ENCODE measurements around the gene HNRNPA0.

HNRNPA0 gene

GRCh38 chr5:137728048-137728447 lies 26.1 kb downstream of the HNRNPA0 start:
- Histone ChIP-seq H3K27me3 (ENCODE audit: control insufficient read depth in 1 of 2, insufficient read depth in 1 of 2, low read length in 2 of 2) (no peaks in the 10 kb centered on the region), H4K91ac (ENCODE audit: low read length) (no peak overlapping the region), H3K9me3 (ENCODE audit: control insufficient read depth, low read length) (peaks cover 5% of the 10 kb centered on the region), H4K8ac (ENCODE audit: low read length) (no peak overlapping the region), H3K4ac (ENCODE audit: low read depth in 1 of 2, low read length in 2 of 2) (no peak overlapping the region), H3K9ac (ENCODE audit: low read length) (no peak overlapping the region), H3K4me3 (ENCODE audit: insufficient read depth in 1 of 2, low read depth in 1 of 2, low read length in 2 of 2) (no peak overlapping the region), H3K36me3 (ENCODE audit: control insufficient read depth in 1 of 2, insufficient read depth in 2 of 2, low read depth in 1 of 2, low read length in 2 of 2) (no peaks in the 10 kb centered on the region), H3K27ac (ENCODE audit: low read length, poor library complexity, severe bottlenecking) (no peak overlapping the region), H3K14ac (ENCODE audit: low read length in 2 of 2) (no peak overlapping the region), H3K79me1 (replicated peaks; ENCODE audit: low read length, poor library complexity, severe bottlenecking) (no peaks in the 10 kb centered on the region), H2BK120ac (ENCODE audit: low read depth, low read length) (no peak overlapping the region), H2BK12ac (ENCODE audit: low read length in 2 of 2) (no peak overlapping the region), H3K4me2 (ENCODE audit: low read length, poor library complexity, severe bottlenecking) (no peak overlapping the region), H3K18ac (ENCODE audit: low read depth in 1 of 2, low read length in 2 of 2) (no peak overlapping the region), H3K23ac (ENCODE audit: low read length in 2 of 2) (no peak overlapping the region), H2BK15ac (ENCODE audit: low read depth, poor library complexity, severe bottlenecking) (no peak overlapping the region), H2BK5ac (ENCODE audit: low read depth, low read length, poor library complexity, severe bottlenecking) (no peak overlapping the region), H2AFZ (ENCODE audit: low read depth, low read length) (no peak overlapping the region), H3K4me1 (ENCODE audit: control insufficient read depth, insufficient read depth, low read depth, low read length) (no peaks in the 10 kb centered on the region), H2AK5ac (ENCODE audit: low read length, severe bottlenecking) (no peak overlapping the region)
- WGBS: no CpG with 5 or more reads among the region's 1 CpG
- DNase-seq: no peak

DNA sequence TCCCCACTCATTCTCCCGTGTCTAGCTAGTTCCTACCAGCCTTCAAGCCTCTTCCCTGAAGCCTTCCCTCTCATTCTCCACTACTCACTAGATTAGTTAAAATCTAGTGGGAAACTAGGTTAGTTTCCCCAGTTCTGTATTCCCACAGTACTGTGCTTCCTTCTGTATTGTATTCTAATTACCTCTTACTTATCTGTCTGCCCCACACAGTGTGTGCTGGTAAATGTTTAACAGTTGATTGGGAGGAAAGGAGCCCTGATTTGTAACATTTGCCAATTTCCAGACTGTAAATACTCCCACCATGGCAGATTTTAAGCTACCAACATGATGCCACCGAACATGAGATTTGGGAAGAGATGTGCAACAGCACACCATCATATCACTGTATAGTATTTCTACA lies 26.5 kb downstream of the HNRNPA0 start:
- Histone ChIP-seq H3K23ac (ENCODE audit: low read length in 2 of 2) (no peak overlapping the region), H3K4ac (ENCODE audit: low read depth in 1 of 2, low read length in 2 of 2) (no peak overlapping the region), H3K36me3 (ENCODE audit: control insufficient read depth in 1 of 2, insufficient read depth in 2 of 2, low read depth in 1 of 2, low read length in 2 of 2) (no peaks in the 10 kb centered on the region), H2BK12ac (ENCODE audit: low read length in 2 of 2) (no peak overlapping the region), H3K14ac (ENCODE audit: low read length in 2 of 2) (no peak overlapping the region), H3K4me2 (ENCODE audit: low read length, poor library complexity, severe bottlenecking) (no peak overlapping the region), H2BK120ac (ENCODE audit: low read depth, low read length) (no peak overlapping the region), H3K4me1 (ENCODE audit: control insufficient read depth, insufficient read depth, low read depth, low read length) (no peaks in the 10 kb centered on the region), H3K27me3 (ENCODE audit: control insufficient read depth in 1 of 2, insufficient read depth in 1 of 2, low read length in 2 of 2) (no peaks in the 10 kb centered on the region), H2BK5ac (ENCODE audit: low read depth, low read length, poor library complexity, severe bottlenecking) (no peak overlapping the region), H4K91ac (ENCODE audit: low read length) (no peak overlapping the region), H3K18ac (ENCODE audit: low read depth in 1 of 2, low read length in 2 of 2) (no peak overlapping the region), H3K27ac (ENCODE audit: low read length, poor library complexity, severe bottlenecking) (no peak overlapping the region), H4K8ac (ENCODE audit: low read length) (no peak overlapping the region), H2AK5ac (ENCODE audit: low read length, severe bottlenecking) (no peak overlapping the region), H3K79me1 (replicated peaks; ENCODE audit: low read length, poor library complexity, severe bottlenecking) (no peaks in the 10 kb centered on the region), H2AFZ (ENCODE audit: low read depth, low read length) (no peak overlapping the region), H3K4me3 (ENCODE audit: insufficient read depth in 1 of 2, low read depth in 1 of 2, low read length in 2 of 2) (no peak overlapping the region), H3K9me3 (ENCODE audit: control insufficient read depth, low read length) (peaks cover 6% of the 10 kb centered on the region), H2BK15ac (ENCODE audit: low read depth, poor library complexity, severe bottlenecking) (no peak overlapping the region), H3K9ac (ENCODE audit: low read length) (no peak overlapping the region)
- WGBS: 75% methylated on average over 2 of the region's 2 CpGs
- DNase-seq: no peak

- Histone ChIP-seq H4K91ac (ENCODE audit: low read length) (no peak overlapping the region), H3K23ac (ENCODE audit: low read length in 2 of 2) (no peak overlapping the region), H2BK12ac (ENCODE audit: low read length in 2 of 2) (no peak overlapping the region), H2BK5ac (ENCODE audit: low read depth, low read length, poor library complexity, severe bottlenecking) (no peak overlapping the region), H3K18ac (ENCODE audit: low read depth in 1 of 2, low read length in 2 of 2) (no peak overlapping the region), H3K79me1 (replicated peaks; ENCODE audit: low read length, poor library complexity, severe bottlenecking) (peaks cover 1% of the 10 kb centered on the region), H2BK120ac (ENCODE audit: low read depth, low read length) (no peak overlapping the region), H3K14ac (ENCODE audit: low read length in 2 of 2) (no peak overlapping the region), H2AFZ (ENCODE audit: low read depth, low read length) (no peak overlapping the region), H3K9ac (ENCODE audit: low read length) (no peak overlapping the region), H3K27me3 (ENCODE audit: control insufficient read depth in 1 of 2, insufficient read depth in 1 of 2, low read length in 2 of 2) (no peaks in the 10 kb centered on the region), H2AK5ac (ENCODE audit: low read length, severe bottlenecking) (no peak overlapping the region), H3K36me3 (ENCODE audit: control insufficient read depth in 1 of 2, insufficient read depth in 2 of 2, low read depth in 1 of 2, low read length in 2 of 2) (no peaks in the 10 kb centered on the region), H4K8ac (ENCODE audit: low read length) (no peak overlapping the region), H3K4ac (ENCODE audit: low read depth in 1 of 2, low read length in 2 of 2) (no peak overlapping the region), H3K27ac (ENCODE audit: low read length, poor library complexity, severe bottlenecking) (no peak overlapping the region), H3K9me3 (ENCODE audit: control insufficient read depth, low read length) (peaks cover 6% of the 10 kb centered on the region), H3K4me3 (ENCODE audit: insufficient read depth in 1 of 2, low read depth in 1 of 2, low read length in 2 of 2) (no peak overlapping the region), H3K4me1 (ENCODE audit: control insufficient read depth, insufficient read depth, low read depth, low read length) (no peaks in the 10 kb centered on the region), H3K4me2 (ENCODE audit: low read length, poor library complexity, severe bottlenecking) (no peak overlapping the region), H2BK15ac (ENCODE audit: low read depth, poor library complexity, severe bottlenecking) (no peak overlapping the region)
- no peak for DNase-seq
- WGBS: 94% methylated on average over 1 of the region's 2 CpGs
Observed at GRCh38 chr5:137724251-137724650, 29.9 kb downstream of the HNRNPA0 start.

DNA sequence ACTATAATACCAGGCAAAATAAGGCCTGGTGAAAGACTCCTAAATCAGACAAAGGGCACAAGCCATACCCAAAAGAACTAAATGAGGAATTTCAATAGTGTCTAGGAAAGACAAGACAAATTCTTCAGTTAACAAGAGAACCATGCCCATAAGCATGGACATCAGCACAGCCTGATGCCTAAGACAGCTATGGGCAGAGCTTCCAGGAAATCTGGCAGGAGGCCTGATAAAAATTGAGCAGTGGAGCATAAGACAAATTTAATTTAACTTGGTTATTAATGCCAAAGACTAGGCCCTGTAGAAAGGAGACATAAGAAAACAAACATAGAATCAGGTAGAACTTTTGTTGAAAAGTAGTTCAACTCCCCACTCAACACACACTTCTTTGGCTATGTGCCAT lies 35.6 kb downstream of the HNRNPA0 start:
- Histone ChIP-seq H3K23ac (ENCODE audit: low read length in 2 of 2) (no peak overlapping the region), H3K27me3 (ENCODE audit: control insufficient read depth in 1 of 2, insufficient read depth in 1 of 2, low read length in 2 of 2) (no peaks in the 10 kb centered on the region), H3K14ac (ENCODE audit: low read length in 2 of 2) (no peak overlapping the region), H3K79me1 (replicated peaks; ENCODE audit: low read length, poor library complexity, severe bottlenecking) (peaks cover 1% of the 10 kb centered on the region), H3K18ac (ENCODE audit: low read depth in 1 of 2, low read length in 2 of 2) (no peak overlapping the region), H3K4me3 (ENCODE audit: insufficient read depth in 1 of 2, low read depth in 1 of 2, low read length in 2 of 2) (no peak overlapping the region), H3K4me1 (ENCODE audit: control insufficient read depth, insufficient read depth, low read depth, low read length) (no peaks in the 10 kb centered on the region), H2BK120ac (ENCODE audit: low read depth, low read length) (no peak overlapping the region), H4K8ac (ENCODE audit: low read length) (no peak overlapping the region), H2BK15ac (ENCODE audit: low read depth, poor library complexity, severe bottlenecking) (no peak overlapping the region), H2BK12ac (ENCODE audit: low read length in 2 of 2) (no peak overlapping the region), H4K91ac (ENCODE audit: low read length) (no peak overlapping the region), H2AFZ (ENCODE audit: low read depth, low read length) (no peak overlapping the region), H3K36me3 (ENCODE audit: control insufficient read depth in 1 of 2, insufficient read depth in 2 of 2, low read depth in 1 of 2, low read length in 2 of 2) (no peaks in the 10 kb centered on the region), H3K4me2 (ENCODE audit: low read length, poor library complexity, severe bottlenecking) (no peak overlapping the region), H3K27ac (ENCODE audit: low read length, poor library complexity, severe bottlenecking) (no peak overlapping the region), H3K9me3 (ENCODE audit: control insufficient read depth, low read length) (peaks cover 6% of the 10 kb centered on the region), H3K9ac (ENCODE audit: low read length) (no peak overlapping the region), H3K4ac (ENCODE audit: low read depth in 1 of 2, low read length in 2 of 2) (no peak overlapping the region), H2AK5ac (ENCODE audit: low read length, severe bottlenecking) (no peak overlapping the region), H2BK5ac (ENCODE audit: low read depth, low read length, poor library complexity, severe bottlenecking) (no peak overlapping the region)
- DNase-seq: no peak
